ENCODE results near the gene ANGPTL7. TPM values are rescaled to one million over a fixed set of nuclear protein-coding genes. Genes with fewer than 3 reads are reported as not detected.

ANGPTL7 gene
- total RNA-seq, 2 donors from 2014 or later: 19.4 to 37.0 TPM

DNA sequence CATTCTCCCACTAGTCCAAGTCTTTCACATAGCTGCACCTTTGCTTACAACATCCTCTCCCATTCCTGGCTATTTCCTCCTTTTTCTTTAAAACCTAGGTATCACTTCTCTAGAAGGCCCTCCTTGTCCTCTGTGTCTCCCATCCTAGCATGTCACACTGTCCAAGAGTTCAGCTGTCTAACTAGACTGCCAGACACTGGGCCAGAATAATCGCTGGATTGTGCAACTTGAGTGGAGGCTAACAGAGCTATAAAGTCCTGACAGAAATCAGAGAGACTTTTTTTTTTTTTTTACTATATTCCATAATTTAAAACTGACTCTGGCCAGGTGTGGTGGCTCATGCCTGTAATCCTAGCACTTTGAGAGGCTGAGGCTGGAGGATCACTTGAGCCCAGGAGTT lies 4.2 kb upstream of the ANGPTL7 start:
- Histone ChIP-seq H3K4me3 (no peak overlapping the region), H3K27ac (no peak overlapping the region), H3K4me1 (ENCODE audit: control insufficient read depth in 1 of 2, low read depth in 2 of 2) (peaks cover 16 to 35% of the 10 kb centered on the region in 2 donors), H3K27me3 (replicated peaks; ENCODE audit: insufficient read depth) (no peaks in the 10 kb centered on the region), H3K36me3 (no peaks in the 10 kb centered on the region), H3K9me3 (no peaks in the 10 kb centered on the region)
- ATAC-seq (ENCODE audit: insufficient number of reproducible peaks, low FRiP score, low read depth) (no peak), DNase-seq (ENCODE audit: low spot score) (no peak)
- TF ChIP-seq, protein P1, sequence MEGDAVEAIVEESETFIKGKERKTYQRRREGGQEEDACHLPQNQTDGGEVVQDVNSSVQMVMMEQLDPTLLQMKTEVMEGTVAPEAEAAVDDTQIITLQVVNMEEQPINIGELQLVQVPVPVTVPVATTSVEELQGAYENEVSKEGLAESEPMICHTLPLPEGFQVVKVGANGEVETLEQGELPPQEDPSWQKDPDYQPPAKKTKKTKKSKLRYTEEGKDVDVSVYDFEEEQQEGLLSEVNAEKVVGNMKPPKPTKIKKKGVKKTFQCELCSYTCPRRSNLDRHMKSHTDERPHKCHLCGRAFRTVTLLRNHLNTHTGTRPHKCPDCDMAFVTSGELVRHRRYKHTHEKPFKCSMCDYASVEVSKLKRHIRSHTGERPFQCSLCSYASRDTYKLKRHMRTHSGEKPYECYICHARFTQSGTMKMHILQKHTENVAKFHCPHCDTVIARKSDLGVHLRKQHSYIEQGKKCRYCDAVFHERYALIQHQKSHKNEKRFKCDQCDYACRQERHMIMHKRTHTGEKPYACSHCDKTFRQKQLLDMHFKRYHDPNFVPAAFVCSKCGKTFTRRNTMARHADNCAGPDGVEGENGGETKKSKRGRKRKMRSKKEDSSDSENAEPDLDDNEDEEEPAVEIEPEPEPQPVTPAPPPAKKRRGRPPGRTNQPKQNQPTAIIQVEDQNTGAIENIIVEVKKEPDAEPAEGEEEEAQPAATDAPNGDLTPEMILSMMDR (IDR thresholded peaks at IDR 0.05): no peak

DNA sequence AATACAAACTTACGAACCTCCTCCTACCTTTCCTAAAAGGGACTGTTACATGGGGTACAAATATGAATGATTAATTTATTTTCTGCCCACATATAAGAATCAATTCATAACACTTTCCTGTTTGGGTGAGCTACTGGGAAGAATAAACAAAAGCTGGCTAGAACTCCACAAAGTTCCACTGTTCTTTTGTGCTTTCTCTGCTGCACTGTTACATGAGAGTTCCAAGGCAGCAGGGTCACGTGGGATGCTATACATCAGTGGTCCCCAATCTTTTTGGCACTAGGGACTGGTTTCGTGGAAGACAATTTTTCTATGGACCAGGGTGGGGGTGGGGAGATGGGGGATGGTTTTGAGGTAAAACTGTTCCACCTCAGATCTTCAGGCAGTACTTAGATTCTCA lies 2.2 kb upstream of the ANGPTL7 start:
- TF ChIP-seq, protein P1 (IDR thresholded peaks at IDR 0.05): no peak
- Histone ChIP-seq H3K36me3 (peaks cover 4% of the 10 kb centered on the region), H3K4me3 (no peak overlapping the region), H3K27me3 (replicated peaks; ENCODE audit: insufficient read depth) (no peaks in the 10 kb centered on the region), H3K27ac (peak overlapping the region; percentile 36 to 77), H3K9me3 (no peaks in the 10 kb centered on the region), H3K4me1 (ENCODE audit: control insufficient read depth in 1 of 2, low read depth in 2 of 2) (peaks cover 11 to 25% of the 10 kb centered on the region in 2 donors)
- DNase-seq (ENCODE audit: low spot score): no peak
- ATAC-seq (ENCODE audit: insufficient number of reproducible peaks, low FRiP score, low read depth): no peak

DNA sequence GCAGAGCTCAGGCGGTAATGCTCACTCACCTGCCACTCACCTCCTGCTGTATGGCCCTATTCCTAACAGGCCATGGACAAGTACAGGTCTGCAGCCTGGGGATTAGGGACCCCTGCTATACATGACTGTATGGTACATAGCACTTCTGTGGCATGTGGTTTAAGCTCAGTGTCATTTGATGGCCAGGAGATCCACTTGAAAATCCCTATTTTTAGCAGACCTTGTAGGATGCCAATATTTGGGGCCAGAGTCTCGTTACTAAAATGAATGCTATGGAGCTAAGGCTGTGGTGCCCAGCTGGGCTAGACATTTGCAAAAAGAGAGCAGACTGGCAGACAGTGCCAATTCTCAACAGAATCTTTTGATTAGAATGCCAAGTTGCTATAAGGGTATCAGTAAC lies 1.7 kb upstream of the ANGPTL7 start:
- H3K27ac ChIP-seq: peak overlapping the region; percentile 36 to 77
- no peak for ATAC-seq (ENCODE audit: insufficient number of reproducible peaks, low FRiP score, low read depth)
- no peak for DNase-seq (ENCODE audit: low spot score)
- H3K9me3 ChIP-seq: no peaks in the 10 kb centered on the region
- TF ChIP-seq, protein P1 (IDR thresholded peaks at IDR 0.05): no peak
- no peaks in the 10 kb centered on the region for H3K27me3 ChIP-seq (replicated peaks; ENCODE audit: insufficient read depth)
- H3K4me1 ChIP-seq (ENCODE audit: control insufficient read depth in 1 of 2, low read depth in 2 of 2): peaks cover 11 to 25% of the 10 kb centered on the region in 2 donors
- H3K4me3 ChIP-seq: no peak overlapping the region
- H3K36me3 ChIP-seq: peaks cover 4% of the 10 kb centered on the region

DNA sequence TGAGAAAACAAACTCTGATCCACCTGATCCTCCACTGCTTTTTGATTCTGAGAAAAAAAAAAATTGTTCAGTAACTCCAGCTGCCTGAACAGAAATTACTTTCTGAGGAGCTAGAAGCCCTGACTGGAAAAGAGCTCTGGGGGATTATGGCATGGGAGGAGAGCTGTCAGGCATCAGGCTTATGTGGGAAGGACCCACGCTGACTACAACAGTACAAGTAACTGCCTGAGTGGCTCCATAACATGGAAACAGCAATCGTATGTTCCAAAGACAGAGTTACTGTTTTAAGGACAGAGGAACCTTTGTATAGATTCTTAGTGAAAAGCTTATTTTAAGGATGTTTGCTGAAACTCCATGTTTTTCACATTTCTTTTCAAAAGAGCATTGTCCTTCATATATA lies 1.2 kb upstream of the ANGPTL7 start:
- no peak for ATAC-seq (ENCODE audit: insufficient number of reproducible peaks, low FRiP score, low read depth)
- Histone ChIP-seq H3K27ac (peak overlapping the region; percentile 36 to 77), H3K36me3 (peaks cover 4% of the 10 kb centered on the region)

DNA sequence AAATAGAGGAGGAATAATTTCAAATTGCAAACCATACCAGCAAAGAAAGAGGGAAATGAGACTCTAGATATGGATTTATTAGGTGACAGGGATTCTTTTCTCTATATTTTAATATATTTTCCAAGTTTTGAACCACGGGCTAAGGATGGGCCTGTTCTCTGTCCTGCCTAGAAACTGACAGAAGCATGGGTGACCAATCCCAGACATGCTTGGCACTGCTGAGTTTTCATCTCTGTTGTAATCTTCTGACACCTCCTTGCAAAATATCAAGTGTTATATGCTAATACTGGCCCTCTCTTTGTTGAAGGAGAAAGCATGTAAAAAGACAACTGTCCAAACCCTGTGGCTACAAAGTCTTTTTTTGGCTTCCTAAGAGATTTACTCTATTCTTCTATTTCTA lies 774 bp upstream of the ANGPTL7 start:
- DNase-seq (ENCODE audit: low spot score): no peak
- Histone ChIP-seq H3K27me3 (replicated peaks; ENCODE audit: insufficient read depth) (no peaks in the 10 kb centered on the region), H3K4me3 (no peak overlapping the region), H3K36me3 (peaks cover 5% of the 10 kb centered on the region), H3K4me1 (ENCODE audit: control insufficient read depth in 1 of 2, low read depth in 2 of 2) (peaks cover 11 to 25% of the 10 kb centered on the region in 2 donors), H3K9me3 (no peaks in the 10 kb centered on the region), H3K27ac (peak overlapping the region; percentile 36 to 77)
- ATAC-seq (ENCODE audit: insufficient number of reproducible peaks, low FRiP score, low read depth): no peak
- TF ChIP-seq, protein P1 (IDR thresholded peaks at IDR 0.05): no peak

More for the DNA sequence above, 1.2 kb upstream of the ANGPTL7 start:
- peaks cover 11 to 25% of the 10 kb centered on the region in 2 donors for H3K4me1 ChIP-seq (ENCODE audit: control insufficient read depth in 1 of 2, low read depth in 2 of 2)
- H3K9me3 ChIP-seq: no peaks in the 10 kb centered on the region
- H3K27me3 ChIP-seq (replicated peaks; ENCODE audit: insufficient read depth): no peaks in the 10 kb centered on the region
- DNase-seq (ENCODE audit: low spot score): no peak
- no peak overlapping the region for H3K4me3 ChIP-seq
- TF ChIP-seq, protein P1 (IDR thresholded peaks at IDR 0.05): no peak

All from thoracic aorta (tissue), 2 donors.